Adrenal gland (tissue), 12 donors: ENCODE results near the gene PDCD4. TPM values are rescaled to one million over a fixed set of nuclear protein-coding genes. Genes with fewer than 3 reads are reported as not detected.

Experiments used
- DNase-seq, 7 donors: peaks; one replicate each; pipeline ENCODE4 v3.0.0-alpha.2; 2019 to 2020
- H3K27ac ChIP-seq, 5 donors: fragments of 200-600 bp; sonication (generic) in 4 of 5; 1 replicate in 3 of 5; 2 replicates in 2 of 5; pipeline versions ENCODE4 v1.5.1 to v1.8.0; 2016 to 2020; ENCODE audit warnings: mild to moderate bottlenecking in 1 of 5
- H3K27me3 ChIP-seq: fragments of 200-600 bp; 2 replicates; pipeline ENCODE4 v1.8.0; 2021
- H3K36me3 ChIP-seq, 2 donors: fragments of 200-600 bp; replicated peaks in 1 of 2; 1 replicate in 1 of 2; 2 replicates in 1 of 2; pipeline versions ENCODE4 v1.5.1 to v1.8.0; 2018 to 2022
- H3K4me1 ChIP-seq, 2 donors: fragments of 200-600 bp; replicated peaks in 1 of 2; 1 replicate in 1 of 2; 2 replicates in 1 of 2; pipeline versions ENCODE4 v1.5.1 to v1.8.0; 2018 to 2021
- H3K4me3 ChIP-seq, 4 donors: fragments of 200-600 bp; sonication (generic) in 3 of 4; one replicate each; pipeline ENCODE4 v1.5.1; 2016 to 2018
- H3K9me3 ChIP-seq, 3 donors: fragments of 200-600 bp; sonication (generic) in 1 of 3; replicated peaks in 1 of 3; 1 replicate in 2 of 3; 2 replicates in 1 of 3; pipeline versions ENCODE4 v1.5.1 to v1.8.0; 2016 to 2021
- CTCF ChIP-seq, 6 experiments: fragments of 450-650 bp in 4 of 6; fragments of 200-600 bp in 2 of 6; sonication (generic) in 1 of 6; IDR thresholded peaks; 1 replicate in 5 of 6; 2 replicates in 1 of 6; pipeline versions ENCODE4 v1.5.1 to v1.8.0; 2016 to 2021; ENCODE audit warnings: antibody characterized with exemption in 6 of 6, mild to moderate bottlenecking in 2 of 6, moderate library complexity in 1 of 6
- POLR2A ChIP-seq, 2 donors: fragments of 450-650 bp; IDR thresholded peaks; one replicate each; pipeline ENCODE4 v1.6.1; 2017; ENCODE audit warnings: antibody characterized with exemption in 2 of 2, mild to moderate bottlenecking in 2 of 2, moderate library complexity in 1 of 2
- WGBS, 4 donors: extraction: QIAGEN DNeasy Blood & Tissue Kit in 2 of 4; methylation state at CpG; one replicate each; pipeline versions ENCODE4 v1.1.5 to v1.1.7; 2013 to 2017; 5-methylcytosine and 5-hydroxymethylcytosine counted together
- intact Hi-C, 2 donors: fragments of 100-400 bp; cut with DNase I; formaldehyde crosslinking; loops; one replicate each; pipeline versions ENCODE4 v1.14.1 to v1.15.0; 2022 to 2023
- polyA plus RNA-seq, 3 donors: library from polyadenylated mRNA; stranded (reverse); fragments of 200-250 nt in 2 of 3; fragments of 350-450 nt in 1 of 3; fragmentation: Illumina TruSeq in 1 of 3; extraction: RNeasy Lipid Tissue Mini Kit (QIAGEN cat#74804) in 1 of 3; gene quantifications; one replicate each; pipeline ENCODE4 v1.2.3, GENCODE V29; 2013 to 2014
- total RNA-seq, 9 donors: library from RNA; depleted of rRNA in 4 of 9; stranded (reverse); fragments of >200 nt in 4 of 9; fragments of 120-200 nt in 1 of 9; fragmentation: NEBNext Ultra II Directional in 1 of 9; extraction: Animal tissue kit (Norgen Biotek cat#: 25700) in 1 of 9; gene quantifications; one replicate each; pipeline versions ENCODE4 v1.1.0 to v1.2.4, GENCODE V29; 2013 to 2023
- donor health status: healthy with polysubstance abuse.
- donor health status: Bipolar disorder and iron deficiency.
- donor health status: DM: yes; HTN: yes; CAD: no.
- donor health status: DM: no; HTN: no; CAD: no.
- donor health status: DM: no; HTN: no; CAD: no.
- donor health status: DM: yes; HTN: yes; CAD: no.

PDCD4 gene
- total and polyA plus RNA-seq, 12 donors = 16.8 to 150 (median 44.8) TPM

- Histone ChIP-seq H3K9me3 (no peaks in the 10 kb centered on the region), H3K4me1 (no peaks in the 10 kb centered on the region), H3K27ac (no peak overlapping the region), H3K36me3 (no peaks in the 10 kb centered on the region), H3K4me3 (no peak overlapping the region), H3K27me3 (no peaks in the 10 kb centered on the region)
- TF ChIP-seq CTCF (IDR thresholded peaks at IDR 0.05) = no peak
- TF ChIP-seq POLR2A (IDR thresholded peaks at IDR 0.05) = no peak
- intact Hi-C loops = no loop called here
- 74 to 100% (median 81%) methylated on average over 3 to 4 of the region's 4 CpGs for WGBS, 4 donors
- DNase-seq = no peak
These were observed 75.4 kb downstream of the PDCD4 start for GRCh38 chr10:110947061-110947595.

Other genes with a start within 250 kb of the PDCD4 start
- 1 to 10 TPM in 1 of 9 donors, under 1 TPM in 6, not detected in 2; 0.11 to 2.3 (median 0.25) TPM for gene RBM20, start 227.6 kb upstream of the PDCD4 start, total RNA-seq
- under 1 TPM; 0.07 to 0.35 (median 0.32) TPM for gene RBM20, start 227.6 kb upstream of the PDCD4 start, polyA plus RNA-seq
- 10 to 100 TPM; 14.5 to 59.7 (median 43.0) TPM for gene BBIP1, start 47.3 kb downstream of the PDCD4 start, total RNA-seq
- 10 to 100 TPM; 46.5 to 86.9 (median 50.8) TPM for gene BBIP1, start 47.3 kb downstream of the PDCD4 start, polyA plus RNA-seq
- 10 to 100 TPM; 24.1 to 78.2 (median 37.3) TPM for gene SHOC2, start 47.7 kb downstream of the PDCD4 start, total RNA-seq
- 10 to 100 TPM; 16.4 to 43.3 (median 16.7) TPM for gene SHOC2, start 47.7 kb downstream of the PDCD4 start, polyA plus RNA-seq
- 1 to 10 TPM; 2.3 to 9.6 (median 3.6) TPM for gene ADRA2A, start 205.1 kb downstream of the PDCD4 start, total RNA-seq
- gene ADRA2A, start 205.1 kb downstream of the PDCD4 start, polyA plus RNA-seq = 1 to 10 TPM in 1 of 3 donors, under 1 TPM in 2; 0.32 to 1.0 (median 0.75) TPM